Left kidney (tissue), 1 donor: ENCODE measurements around the gene ZNHIT3. TPM values are rescaled to one million over a fixed set of nuclear protein-coding genes. Genes with fewer than 3 reads are reported as not detected.

Source experiments
- polyA plus RNA-seq: library from polyadenylated mRNA; unstranded; fragments of 120-200 nt; gene quantifications from one replicate; pipeline ENCODE4 v1.2.1, GENCODE V29; 2013; ENCODE audit not compliant: insufficient read length

Gene ZNHIT3
- polyA plus RNA-seq, 1 donor, result 72.3 TPM

Other genes starting within 250 kb of the ZNHIT3 start
- gene TBC1D3I, start 222.1 kb upstream of the ZNHIT3 start, polyA plus RNA-seq, result 0.57 TPM
- not detected for gene TBC1D3G, start 162.8 kb upstream of the ZNHIT3 start, polyA plus RNA-seq
- gene TBC1D3H, start 98.2 kb upstream of the ZNHIT3 start, polyA plus RNA-seq, result not detected
- gene MYO19, start 48.2 kb downstream of the ZNHIT3 start, polyA plus RNA-seq, result 70.1 TPM
- gene PIGW, start 48.3 kb downstream of the ZNHIT3 start, polyA plus RNA-seq, result 17.4 TPM
- 112 TPM for gene GGNBP2, start 58.2 kb downstream of the ZNHIT3 start, polyA plus RNA-seq
- 28.8 TPM for gene DHRS11, start 105.2 kb downstream of the ZNHIT3 start, polyA plus RNA-seq
- 4.0 TPM for gene MRM1, start 114.9 kb downstream of the ZNHIT3 start, polyA plus RNA-seq